Trophoblast cell (in vitro differentiated cells and primary cell): ENCODE measurements around the gene SMYD3.

Source experiments
- DNase-seq, 2 donors: peaks; one replicate each; pipeline ENCODE4 v3.0.0-alpha.2; 2016
- H2AFZ ChIP-seq: 2 replicates; pipeline ENCODE4 v1.6.1; 2013; ENCODE audit warnings: low read length, moderate library complexity, mild to moderate bottlenecking; ENCODE audit not compliant: insufficient read depth, poor library complexity
- H2AK5ac ChIP-seq: 2 replicates; pipeline ENCODE4 v1.6.1; 2013; ENCODE audit warnings: mild to moderate bottlenecking, low read length
- H2BK120ac ChIP-seq: 2 replicates; pipeline ENCODE4 v1.6.1; 2013; ENCODE audit warnings: low read length, mild to moderate bottlenecking, moderate library complexity; ENCODE audit not compliant: insufficient read depth, poor library complexity
- H2BK12ac ChIP-seq: 2 replicates; pipeline ENCODE4 v1.6.1; 2013; ENCODE audit warnings: mild to moderate bottlenecking, low read length, moderate library complexity
- H2BK5ac ChIP-seq: 2 replicates; pipeline ENCODE4 v1.6.1; 2013; ENCODE audit warnings: low read length, low read depth, moderate library complexity, mild to moderate bottlenecking; ENCODE audit not compliant: poor library complexity
- H3K14ac ChIP-seq: 2 replicates; pipeline ENCODE4 v1.6.1; 2013; ENCODE audit warnings: mild to moderate bottlenecking, low read length
- H3K18ac ChIP-seq: 2 replicates; pipeline ENCODE4 v1.6.1; 2013; ENCODE audit warnings: mild to moderate bottlenecking, low read length
- H3K23ac ChIP-seq: 2 replicates; pipeline ENCODE4 v1.6.1; 2013; ENCODE audit warnings: low read length
- H3K27ac ChIP-seq: 2 replicates; pipeline ENCODE4 v1.5.1; 2013; ENCODE audit warnings: low read depth, mild to moderate bottlenecking, inconsistent platforms, low read length, moderate library complexity
- H3K27me3 ChIP-seq: 2 replicates; pipeline ENCODE4 v1.6.1; 2013; ENCODE audit warnings: inconsistent platforms, mild to moderate bottlenecking, low read length, moderate library complexity; ENCODE audit not compliant: insufficient read depth
- H3K36me3 ChIP-seq, 2 experiments: 1 replicate in 1 of 2; 2 replicates in 1 of 2; pipeline ENCODE4 v1.6.1; 2013; ENCODE audit warnings: low read length in 2 of 2, mild to moderate bottlenecking in 2 of 2, moderate library complexity in 1 of 2; ENCODE audit not compliant: insufficient read depth in 2 of 2, control insufficient read depth in 1 of 2
- H3K4ac ChIP-seq: 2 replicates; pipeline ENCODE4 v1.6.1; 2013; ENCODE audit warnings: low read depth, mild to moderate bottlenecking, low read length, moderate library complexity
- H3K4me1 ChIP-seq, 2 experiments: 1 replicate in 1 of 2; 2 replicates in 1 of 2; pipeline ENCODE4 v1.6.1; 2013; ENCODE audit warnings: low read length in 2 of 2, mild to moderate bottlenecking in 2 of 2, moderate library complexity in 1 of 2; ENCODE audit not compliant: insufficient read depth in 2 of 2, control insufficient read depth in 1 of 2
- H3K4me2 ChIP-seq: 2 replicates; pipeline ENCODE4 v1.6.1; 2013; ENCODE audit warnings: inconsistent platforms, mild to moderate bottlenecking, low read length, moderate library complexity
- H3K4me3 ChIP-seq: 2 replicates; pipeline ENCODE4 v1.5.1; 2013; ENCODE audit warnings: mild to moderate bottlenecking, low read depth, low read length, inconsistent platforms
- H3K79me1 ChIP-seq: one replicate; pipeline ENCODE4 v1.6.1; 2013; ENCODE audit warnings: low read length
- H3K79me2 ChIP-seq: 2 replicates; pipeline ENCODE4 v1.6.1; 2013; ENCODE audit warnings: low read length, mild to moderate bottlenecking; ENCODE audit not compliant: control insufficient read depth, insufficient read depth, poor library complexity
- H3K9ac ChIP-seq: 2 replicates; pipeline ENCODE4 v1.6.1; 2013; ENCODE audit warnings: mild to moderate bottlenecking, low read length
- H3K9me3 ChIP-seq: 2 replicates; pipeline ENCODE4 v1.6.1; 2013; ENCODE audit warnings: low read depth, mild to moderate bottlenecking, control low read depth, inconsistent platforms, low read length; ENCODE audit not compliant: insufficient read depth
- H4K12ac ChIP-seq: 2 replicates; pipeline ENCODE4 v1.6.1; 2013; ENCODE audit warnings: low read depth, mild to moderate bottlenecking, low read length, moderate library complexity
- H4K8ac ChIP-seq: 2 replicates; pipeline ENCODE4 v1.6.1; 2013; ENCODE audit warnings: low read depth, mild to moderate bottlenecking, low read length, moderate library complexity
- H4K91ac ChIP-seq: one replicate; pipeline ENCODE4 v1.6.1; 2013; ENCODE audit warnings: low read depth, mild to moderate bottlenecking, low read length, moderate library complexity
- WGBS: extraction: QIAGEN DNeasy Blood & Tissue Kit; methylation state at CpG from one replicate; pipeline ENCODE4 v1.1.7; 2013; ENCODE audit warnings: missing lambda C conversion rate; ENCODE audit not compliant: insufficient read length, insufficient coverage; ENCODE audit errors: extremely low coverage; 5-methylcytosine and 5-hydroxymethylcytosine counted together

SMYD3 gene

GRCh38 chr1:245770156-245770555 is 736.9 kb downstream of the SMYD3 start:
- Histone ChIP-seq H3K79me2 (no peaks in the 10 kb centered on the region), H3K4ac (no peak overlapping the region), H3K79me1 (peaks cover 3% of the 10 kb centered on the region), H3K4me3 (no peak overlapping the region), H2BK5ac (no peak overlapping the region), H2BK120ac (no peak overlapping the region), H3K4me1 (no peaks in the 10 kb centered on the region), H2BK12ac (no peak overlapping the region), H4K91ac (no peak overlapping the region), H3K9me3 (no peaks in the 10 kb centered on the region), H3K36me3 (no peaks in the 10 kb centered on the region), H3K18ac (no peak overlapping the region), H2AK5ac (no peak overlapping the region), H3K4me2 (no peak overlapping the region), H2AFZ (no peak overlapping the region), H4K8ac (no peak overlapping the region), H4K12ac (no peak overlapping the region), H3K14ac (no peak overlapping the region), H3K27me3 (no peaks in the 10 kb centered on the region), H3K23ac (no peak overlapping the region), H3K27ac (no peak overlapping the region), H3K9ac (no peak overlapping the region)
- no peak for DNase-seq
- no CpG with 5 or more reads among the region's 2 CpGs for WGBS

- no peak overlapping the region for H3K4me2 ChIP-seq
- H3K79me1 ChIP-seq = peaks cover 2% of the 10 kb centered on the region
- no peak overlapping the region for H3K27ac ChIP-seq
- no peak overlapping the region for H2BK120ac ChIP-seq
- peaks cover 0 to 3% of the 10 kb centered on the region in 2 experiments for H3K4me1 ChIP-seq
- no peak overlapping the region for H3K9ac ChIP-seq
- WGBS = no CpG with 5 or more reads among the region's 4 CpGs
- H4K91ac ChIP-seq = no peak overlapping the region
- H2BK12ac ChIP-seq = no peak overlapping the region
- no peak overlapping the region for H3K14ac ChIP-seq
- H2AK5ac ChIP-seq = no peak overlapping the region
- no peak overlapping the region for H3K23ac ChIP-seq
- H3K4me3 ChIP-seq = no peak overlapping the region
- no peaks in the 10 kb centered on the region for H3K27me3 ChIP-seq
- H2BK5ac ChIP-seq = no peak overlapping the region
- no peaks in the 10 kb centered on the region for H3K79me2 ChIP-seq
- no peak overlapping the region for H3K18ac ChIP-seq
- H2AFZ ChIP-seq = no peak overlapping the region
- H4K8ac ChIP-seq = no peak overlapping the region
- no peak overlapping the region for H3K4ac ChIP-seq
- no peaks in the 10 kb centered on the region for H3K9me3 ChIP-seq
- H4K12ac ChIP-seq = no peak overlapping the region
- no peaks in the 10 kb centered on the region for H3K36me3 ChIP-seq
- peak; percentile 58 to 77 for DNase-seq
Observed at GRCh38 chr1:245768596-245768995, 738.5 kb downstream of the SMYD3 start.

GRCh38 chr1:245765230-245766000 is 741.7 kb downstream of the SMYD3 start:
- Histone ChIP-seq H3K4me1 (peaks cover 6 to 9% of the 10 kb centered on the region in 2 experiments), H3K79me2 (no peaks in the 10 kb centered on the region), H3K4me2 (no peak overlapping the region), H2BK12ac (no peak overlapping the region), H3K36me3 (no peaks in the 10 kb centered on the region), H3K27ac (no peak overlapping the region), H3K27me3 (no peaks in the 10 kb centered on the region), H3K9ac (no peak overlapping the region), H4K8ac (no peak overlapping the region), H4K91ac (no peak overlapping the region), H3K14ac (no peak overlapping the region), H4K12ac (no peak overlapping the region), H3K79me1 (no peaks in the 10 kb centered on the region), H3K23ac (no peak overlapping the region), H3K18ac (no peak overlapping the region), H3K9me3 (no peaks in the 10 kb centered on the region), H3K4me3 (no peak overlapping the region), H2AK5ac (no peak overlapping the region), H2AFZ (no peak overlapping the region), H2BK5ac (no peak overlapping the region), H3K4ac (no peak overlapping the region), H2BK120ac (no peak overlapping the region)
- WGBS = no CpG with 5 or more reads among the region's 10 CpGs
- DNase-seq = no peak

GRCh38 chr1:245763873-245764331 is 743.2 kb downstream of the SMYD3 start:
- Histone ChIP-seq H3K18ac (no peak overlapping the region), H3K27ac (no peak overlapping the region), H3K27me3 (no peaks in the 10 kb centered on the region), H3K79me1 (no peaks in the 10 kb centered on the region), H3K14ac (no peak overlapping the region), H2AK5ac (no peak overlapping the region), H3K23ac (no peak overlapping the region), H3K79me2 (no peaks in the 10 kb centered on the region), H2BK12ac (no peak overlapping the region), H3K4ac (no peak overlapping the region), H4K8ac (no peak overlapping the region), H3K9ac (no peak overlapping the region), H3K36me3 (no peaks in the 10 kb centered on the region), H2AFZ (no peak overlapping the region), H2BK120ac (no peak overlapping the region), H4K12ac (no peak overlapping the region), H3K4me1 (peaks cover 6 to 9% of the 10 kb centered on the region in 2 experiments), H3K4me2 (no peak overlapping the region), H2BK5ac (no peak overlapping the region), H3K9me3 (no peaks in the 10 kb centered on the region), H4K91ac (no peak overlapping the region), H3K4me3 (no peak overlapping the region)
- no CpG with 5 or more reads among the region's 5 CpGs for WGBS
- DNase-seq = no peak
